HL-60 (cell line): ENCODE results near the gene ZBTB49.

ENCODE experiments used
- DNase-seq, 2 experiments: peaks; one replicate each; pipeline ENCODE4 v3.0.0-alpha.2; 2010 to 2020; ENCODE audit warnings: low read depth in 1 of 2, low spot score in 1 of 2
- H3K27ac ChIP-seq: fragments of 250-450 bp; sonication (Bioruptor Pico); replicated peaks from 2 replicates; pipeline ENCODE4 v1.5.1; 2020; ENCODE audit warnings: mild to moderate bottlenecking, moderate library complexity
- H3K27me3 ChIP-seq: fragments of 250-450 bp; sonication (Bioruptor Pico); 2 replicates; pipeline ENCODE4 v1.5.1; 2021; ENCODE audit warnings: mild to moderate bottlenecking, moderate library complexity; ENCODE audit not compliant: insufficient read depth, poor library complexity, severe bottlenecking
- H3K4me3 ChIP-seq: replicated peaks from 2 replicates; pipeline ENCODE4 v1.5.1; 2011; ENCODE audit warnings: mild to moderate bottlenecking, control low read depth, low read length; ENCODE audit not compliant: insufficient read depth
- GABPA ChIP-seq: IDR thresholded peaks from 2 replicates; pipeline ENCODE4 v1.6.1; 2012; ENCODE audit warnings: low read depth
- POLR2AphosphoS5 ChIP-seq: IDR thresholded peaks from 2 replicates; pipeline ENCODE4 v1.6.1; 2012; ENCODE audit warnings: low read depth
- SPI1 ChIP-seq: IDR thresholded peaks from 2 replicates; pipeline ENCODE4 v1.6.1; 2012; ENCODE audit warnings: low read depth, mild to moderate bottlenecking, borderline replicate concordance
- TF ChIP-seq, protein P1 (sequence below): IDR thresholded peaks from 2 replicates; pipeline ENCODE4 v1.6.1; 2012; ENCODE audit warnings: low read depth; ENCODE audit not compliant: insufficient replicate concordance
- TF ChIP-seq, protein P2 (sequence below): IDR thresholded peaks from one replicate; pipeline ENCODE4 v1.5.1; 2011; ENCODE audit warnings: low read length, control low read depth, inconsistent platforms; ENCODE audit not compliant: insufficient read depth

Gene ZBTB49

DNA sequence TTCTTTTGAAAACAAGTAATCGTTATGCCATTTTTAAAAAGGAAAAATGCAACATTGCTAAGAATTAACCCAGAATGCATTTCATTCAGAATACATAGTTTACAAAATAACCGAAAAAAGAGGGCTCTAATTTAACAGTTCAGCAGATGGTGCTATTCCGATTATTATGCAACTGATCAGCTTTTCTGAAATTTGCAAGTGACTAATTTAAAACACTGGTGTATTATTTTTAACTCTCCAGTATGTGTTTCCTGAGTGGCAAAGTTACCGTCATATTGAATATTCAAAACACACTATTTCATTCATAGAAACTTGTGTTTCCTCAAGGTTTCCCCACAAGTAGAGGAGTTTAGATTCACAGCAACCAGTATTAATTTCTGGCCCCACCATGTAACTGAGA, 21.1 kb downstream of the ZBTB49 start:
- TF ChIP-seq, protein P1, sequence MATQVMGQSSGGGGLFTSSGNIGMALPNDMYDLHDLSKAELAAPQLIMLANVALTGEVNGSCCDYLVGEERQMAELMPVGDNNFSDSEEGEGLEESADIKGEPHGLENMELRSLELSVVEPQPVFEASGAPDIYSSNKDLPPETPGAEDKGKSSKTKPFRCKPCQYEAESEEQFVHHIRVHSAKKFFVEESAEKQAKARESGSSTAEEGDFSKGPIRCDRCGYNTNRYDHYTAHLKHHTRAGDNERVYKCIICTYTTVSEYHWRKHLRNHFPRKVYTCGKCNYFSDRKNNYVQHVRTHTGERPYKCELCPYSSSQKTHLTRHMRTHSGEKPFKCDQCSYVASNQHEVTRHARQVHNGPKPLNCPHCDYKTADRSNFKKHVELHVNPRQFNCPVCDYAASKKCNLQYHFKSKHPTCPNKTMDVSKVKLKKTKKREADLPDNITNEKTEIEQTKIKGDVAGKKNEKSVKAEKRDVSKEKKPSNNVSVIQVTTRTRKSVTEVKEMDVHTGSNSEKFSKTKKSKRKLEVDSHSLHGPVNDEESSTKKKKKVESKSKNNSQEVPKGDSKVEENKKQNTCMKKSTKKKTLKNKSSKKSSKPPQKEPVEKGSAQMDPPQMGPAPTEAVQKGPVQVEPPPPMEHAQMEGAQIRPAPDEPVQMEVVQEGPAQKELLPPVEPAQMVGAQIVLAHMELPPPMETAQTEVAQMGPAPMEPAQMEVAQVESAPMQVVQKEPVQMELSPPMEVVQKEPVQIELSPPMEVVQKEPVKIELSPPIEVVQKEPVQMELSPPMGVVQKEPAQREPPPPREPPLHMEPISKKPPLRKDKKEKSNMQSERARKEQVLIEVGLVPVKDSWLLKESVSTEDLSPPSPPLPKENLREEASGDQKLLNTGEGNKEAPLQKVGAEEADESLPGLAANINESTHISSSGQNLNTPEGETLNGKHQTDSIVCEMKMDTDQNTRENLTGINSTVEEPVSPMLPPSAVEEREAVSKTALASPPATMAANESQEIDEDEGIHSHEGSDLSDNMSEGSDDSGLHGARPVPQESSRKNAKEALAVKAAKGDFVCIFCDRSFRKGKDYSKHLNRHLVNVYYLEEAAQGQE: no peak
- TF ChIP-seq SPI1 (no peak), GABPA (no peak), POLR2AphosphoS5 (no peak)
- TF ChIP-seq, protein P2, sequence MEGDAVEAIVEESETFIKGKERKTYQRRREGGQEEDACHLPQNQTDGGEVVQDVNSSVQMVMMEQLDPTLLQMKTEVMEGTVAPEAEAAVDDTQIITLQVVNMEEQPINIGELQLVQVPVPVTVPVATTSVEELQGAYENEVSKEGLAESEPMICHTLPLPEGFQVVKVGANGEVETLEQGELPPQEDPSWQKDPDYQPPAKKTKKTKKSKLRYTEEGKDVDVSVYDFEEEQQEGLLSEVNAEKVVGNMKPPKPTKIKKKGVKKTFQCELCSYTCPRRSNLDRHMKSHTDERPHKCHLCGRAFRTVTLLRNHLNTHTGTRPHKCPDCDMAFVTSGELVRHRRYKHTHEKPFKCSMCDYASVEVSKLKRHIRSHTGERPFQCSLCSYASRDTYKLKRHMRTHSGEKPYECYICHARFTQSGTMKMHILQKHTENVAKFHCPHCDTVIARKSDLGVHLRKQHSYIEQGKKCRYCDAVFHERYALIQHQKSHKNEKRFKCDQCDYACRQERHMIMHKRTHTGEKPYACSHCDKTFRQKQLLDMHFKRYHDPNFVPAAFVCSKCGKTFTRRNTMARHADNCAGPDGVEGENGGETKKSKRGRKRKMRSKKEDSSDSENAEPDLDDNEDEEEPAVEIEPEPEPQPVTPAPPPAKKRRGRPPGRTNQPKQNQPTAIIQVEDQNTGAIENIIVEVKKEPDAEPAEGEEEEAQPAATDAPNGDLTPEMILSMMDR: no peak
- no peak for DNase-seq
- Histone ChIP-seq H3K4me3 (no peak overlapping the region), H3K27ac (no peak overlapping the region), H3K27me3 (no peaks in the 10 kb centered on the region)

DNA sequence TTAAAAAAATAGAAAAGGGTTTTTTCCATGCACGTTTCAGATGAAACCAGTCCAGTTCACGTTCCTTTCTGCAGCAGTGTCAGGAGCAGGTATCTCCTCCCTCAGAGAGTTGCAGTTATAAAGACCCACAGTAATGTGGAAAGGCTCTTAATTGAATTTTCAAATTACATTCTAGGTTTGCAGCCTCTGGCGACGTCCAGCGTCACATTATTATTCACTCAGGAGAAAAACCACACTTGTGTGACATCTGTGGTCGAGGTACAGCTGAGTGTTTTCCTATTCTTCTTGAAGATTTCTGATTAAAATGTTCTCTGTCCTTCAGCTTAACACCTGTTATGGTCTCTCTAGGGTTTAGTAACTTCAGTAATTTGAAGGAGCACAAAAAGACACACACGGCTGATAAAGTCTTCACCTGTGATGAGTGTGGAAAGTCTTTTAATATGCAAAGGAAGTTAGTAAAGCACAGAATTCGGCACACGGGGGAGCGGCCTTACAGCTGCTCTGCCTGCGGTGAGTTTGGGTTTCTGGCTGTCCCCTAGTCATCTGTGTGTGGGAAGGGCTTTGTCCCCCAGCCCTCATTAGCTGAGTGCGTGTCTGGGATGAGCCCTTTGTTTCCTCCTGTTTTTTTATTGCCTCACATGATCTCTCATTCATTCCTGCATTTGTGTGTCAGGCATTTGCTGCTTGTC, 25.6 kb downstream of the ZBTB49 start:
- H3K27me3 ChIP-seq: no peaks in the 10 kb centered on the region
- DNase-seq: no peak

DNA sequence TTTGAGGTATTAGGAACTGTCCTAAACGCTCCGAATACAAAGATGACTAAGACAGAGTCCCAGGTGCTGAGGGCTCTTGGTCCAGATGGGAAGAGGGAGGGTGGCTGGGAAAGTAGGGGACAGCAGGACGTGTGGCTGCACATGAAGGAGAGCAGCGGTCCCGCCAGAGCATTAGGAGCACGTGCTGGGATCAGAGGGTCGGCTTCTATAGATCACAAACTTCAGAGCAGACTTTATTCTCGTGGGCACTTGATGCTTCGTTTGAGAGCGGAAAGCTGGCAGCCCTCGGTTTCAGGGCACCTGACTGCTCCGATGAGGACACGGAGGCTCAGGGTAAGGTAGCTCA, 26.1 kb downstream of the ZBTB49 start:
- DNase-seq: no peak
- TF ChIP-seq, protein P2: no peak
- TF ChIP-seq POLR2AphosphoS5 (no peak), GABPA (no peak), SPI1 (no peak)
- TF ChIP-seq, protein P1: no peak
- no peak overlapping the region for H3K4me3 ChIP-seq
- H3K27me3 ChIP-seq: no peaks in the 10 kb centered on the region
- H3K27ac ChIP-seq: no peak overlapping the region

More for the DNA sequence above, 25.6 kb downstream of the ZBTB49 start:
- TF ChIP-seq, protein P2: no peak
- TF ChIP-seq POLR2AphosphoS5 (no peak), SPI1 (no peak), GABPA (no peak)
- TF ChIP-seq, protein P1: no peak
- H3K27ac ChIP-seq: peak overlapping the region; percentile 43
- no peak overlapping the region for H3K4me3 ChIP-seq
